Activated CD4-positive, CD25-positive, alpha-beta regulatory T cell treated with anti-CD3 and anti-CD28 coated beads, Interleukin-2, amount 50 U/mL, for 72 hours (primary cell): Measurements from ENCODE around the gene PCDHB1.
"Not testable (repeated sequence)": the region's sequence is repeated elsewhere in the genome, so short reads cannot be mapped to it uniquely, and the experiment has no call there.

ENCODE experiments used
- DNase-seq: peaks from one replicate; pipeline ENCODE4 v3.0.0; 2021

Gene PCDHB1

DNA sequence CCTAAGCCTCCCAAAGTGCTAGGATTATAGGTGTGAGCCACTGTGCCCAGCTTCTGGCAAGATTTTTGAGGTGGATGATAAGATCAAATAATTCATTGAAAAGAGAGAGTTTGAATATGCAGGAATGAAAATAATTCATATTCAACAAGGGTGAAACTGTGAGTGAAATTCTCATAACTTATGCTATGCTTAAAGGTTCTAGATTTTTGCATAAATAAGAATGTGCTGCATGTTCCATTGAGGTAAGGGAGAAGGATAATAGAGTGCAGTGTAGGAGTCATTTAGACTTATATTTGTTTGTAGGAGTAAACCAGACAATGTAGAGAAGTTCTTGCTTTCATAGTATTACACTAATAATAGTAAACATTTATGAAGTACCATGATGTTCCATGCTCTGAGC, 31.1 kb downstream of the PCDHB1 start:
- DNase-seq: no peak

DNA sequence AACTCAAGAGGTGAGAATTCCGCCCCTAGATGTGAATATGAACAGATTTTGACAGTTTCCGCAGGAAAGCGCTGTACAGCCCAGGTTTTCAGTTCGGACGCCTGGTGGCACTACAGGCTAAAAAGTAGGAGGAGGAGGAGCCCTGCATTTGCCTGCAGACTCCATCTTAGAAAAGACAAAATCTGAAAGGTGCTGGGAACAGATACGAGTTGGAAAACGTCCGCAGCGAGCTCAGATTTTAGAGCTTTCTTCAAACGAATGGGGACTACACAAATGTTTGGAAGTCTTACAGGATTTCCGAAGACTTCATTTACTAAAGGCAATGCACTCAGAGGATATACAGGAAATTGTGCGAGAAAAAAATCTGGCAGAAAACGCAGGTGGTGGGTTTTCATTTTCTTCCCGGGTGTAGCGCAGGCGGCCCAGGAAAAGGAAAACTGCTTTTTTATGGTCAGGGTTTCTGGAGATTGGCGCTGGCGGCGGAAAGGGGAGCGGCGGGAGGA, 33.4 kb downstream of the PCDHB1 start:
- DNase-seq: no peak

DNA sequence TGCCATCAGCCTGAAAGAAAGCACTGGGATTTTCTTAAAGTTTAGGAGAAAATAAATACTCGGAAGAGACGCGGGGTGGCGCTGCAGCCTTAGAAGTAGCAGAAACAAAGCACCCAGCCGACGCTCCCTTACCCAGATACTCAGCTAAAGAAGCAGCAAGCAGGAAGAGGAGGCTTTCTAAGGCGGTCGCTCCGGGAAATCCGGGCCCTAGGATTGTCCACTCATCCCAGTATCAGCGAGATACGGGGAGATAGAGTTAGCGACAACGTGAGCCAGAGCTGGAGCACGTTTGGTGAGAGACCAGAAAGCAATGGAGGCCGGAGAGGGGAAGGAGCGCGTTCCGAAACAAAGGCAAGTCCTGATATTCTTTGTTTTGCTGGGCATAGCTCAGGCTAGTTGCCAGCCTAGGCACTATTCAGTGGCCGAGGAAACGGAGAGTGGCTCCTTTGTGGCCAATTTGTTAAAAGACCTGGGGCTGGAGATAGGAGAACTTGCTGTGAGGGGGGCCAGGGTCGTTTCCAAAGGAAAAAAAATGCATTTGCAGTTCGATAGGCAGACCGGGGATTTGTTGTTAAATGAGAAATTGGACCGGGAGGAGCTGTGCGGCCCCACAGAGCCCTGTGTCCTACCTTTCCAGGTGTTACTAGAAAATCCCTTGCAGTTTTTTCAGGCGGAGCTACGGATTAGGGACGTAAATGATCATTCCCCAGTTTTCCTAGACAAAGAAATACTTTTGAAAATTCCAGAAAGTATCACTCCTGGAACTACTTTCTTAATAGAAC, 43.5 kb downstream of the PCDHB1 start, which contains the start of gene PCDHB2:
PCDHB2 (plus strand) TSS at position 135 of the 782 bp plus-strand sequence; CDS start at position 311, 176 bp downstream.
- DNase-seq: no peak

DNA sequence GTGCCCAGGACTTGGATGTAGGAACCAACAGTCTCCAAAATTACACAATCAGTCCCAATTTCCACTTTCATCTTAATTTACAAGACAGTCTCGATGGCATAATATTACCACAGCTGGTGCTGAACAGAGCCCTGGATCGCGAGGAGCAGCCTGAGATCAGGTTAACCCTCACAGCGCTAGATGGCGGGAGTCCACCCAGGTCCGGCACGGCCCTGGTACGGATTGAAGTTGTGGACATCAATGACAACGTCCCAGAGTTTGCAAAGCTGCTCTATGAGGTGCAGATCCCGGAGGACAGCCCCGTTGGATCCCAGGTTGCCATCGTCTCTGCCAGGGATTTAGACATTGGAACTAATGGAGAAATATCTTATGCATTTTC, 44.1 kb downstream of the PCDHB1 start:
- DNase-seq: no peak

DNA sequence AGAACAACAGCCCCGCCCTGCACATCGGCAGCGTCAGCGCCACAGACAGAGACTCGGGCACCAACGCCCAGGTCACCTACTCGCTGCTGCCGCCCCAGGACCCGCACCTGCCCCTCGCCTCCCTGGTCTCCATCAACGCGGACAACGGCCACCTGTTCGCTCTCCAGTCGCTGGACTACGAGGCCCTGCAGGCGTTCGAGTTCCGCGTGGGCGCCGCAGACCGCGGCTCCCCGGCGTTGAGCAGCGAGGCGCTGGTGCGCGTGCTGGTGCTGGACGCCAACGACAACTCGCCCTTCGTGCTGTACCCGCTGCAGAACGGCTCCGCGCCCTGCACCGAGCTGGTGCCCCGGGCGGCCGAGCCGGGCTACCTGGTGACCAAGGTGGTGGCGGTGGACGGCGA, 45.0 kb downstream of the PCDHB1 start:
- not testable (repeated sequence) for DNase-seq

DNA sequence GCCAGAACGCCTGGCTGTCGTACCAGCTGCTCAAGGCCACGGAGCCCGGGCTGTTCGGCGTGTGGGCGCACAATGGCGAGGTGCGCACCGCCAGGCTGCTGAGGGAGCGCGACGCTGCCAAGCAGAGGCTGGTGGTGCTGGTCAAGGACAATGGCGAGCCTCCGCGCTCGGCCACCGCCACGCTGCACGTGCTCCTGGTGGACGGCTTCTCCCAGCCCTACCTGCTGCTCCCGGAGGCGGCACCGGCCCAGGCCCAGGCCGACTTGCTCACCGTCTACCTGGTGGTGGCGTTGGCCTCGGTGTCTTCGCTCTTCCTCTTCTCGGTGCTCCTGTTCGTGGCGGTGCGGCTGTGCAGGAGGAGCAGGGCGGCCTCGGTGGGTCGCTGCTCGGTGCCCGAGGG, 45.4 kb downstream of the PCDHB1 start:
- not testable (repeated sequence) for DNase-seq

DNA sequence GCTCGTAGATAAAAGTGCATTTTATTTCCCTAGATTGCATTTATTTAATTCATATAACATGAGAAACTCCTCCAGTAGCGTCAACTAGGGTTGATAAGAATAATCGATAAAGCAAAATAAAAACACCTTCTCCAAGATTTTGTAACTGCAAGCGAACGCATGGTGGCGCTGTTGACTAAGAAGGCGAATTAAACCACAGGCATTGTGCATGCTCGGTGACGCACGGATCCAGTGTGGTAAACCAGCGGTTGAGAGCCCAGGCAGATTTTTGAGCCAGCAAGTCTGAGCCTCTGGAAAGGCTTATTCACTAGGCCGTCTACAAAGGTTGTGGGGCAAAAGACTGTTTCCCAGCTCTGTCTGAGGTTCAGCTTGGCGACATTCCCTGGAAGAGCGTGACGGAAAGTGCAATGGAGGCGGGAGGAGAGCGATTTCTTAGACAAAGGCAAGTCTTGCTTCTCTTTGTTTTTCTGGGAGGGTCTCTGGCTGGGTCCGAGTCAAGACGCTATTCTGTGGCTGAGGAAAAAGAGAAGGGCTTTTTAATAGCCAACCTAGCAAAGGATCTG, 49.1 kb downstream of the PCDHB1 start, which contains the start of gene PCDHB3:
PCDHB3 (plus strand) TSS at position 231 of the 563 bp plus-strand sequence; CDS start at position 408, 177 bp downstream.
- peak; percentile 35 for DNase-seq

DNA sequence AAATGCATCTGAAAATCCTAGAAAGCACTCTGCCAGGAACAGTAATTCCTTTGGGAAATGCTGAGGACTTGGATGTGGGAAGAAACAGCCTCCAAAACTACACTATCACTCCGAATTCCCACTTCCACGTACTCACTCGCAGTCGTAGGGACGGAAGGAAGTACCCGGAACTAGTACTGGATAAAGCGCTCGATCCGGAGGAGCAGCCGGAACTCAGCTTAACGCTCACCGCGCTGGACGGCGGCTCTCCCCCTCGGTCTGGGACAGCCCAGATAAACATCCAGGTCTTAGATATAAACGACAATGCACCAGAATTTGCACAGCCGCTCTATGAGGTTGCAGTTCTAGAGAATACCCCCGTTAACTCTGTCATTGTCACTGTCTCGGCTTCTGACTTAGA, 49.9 kb downstream of the PCDHB1 start:
- DNase-seq: no peak

DNA sequence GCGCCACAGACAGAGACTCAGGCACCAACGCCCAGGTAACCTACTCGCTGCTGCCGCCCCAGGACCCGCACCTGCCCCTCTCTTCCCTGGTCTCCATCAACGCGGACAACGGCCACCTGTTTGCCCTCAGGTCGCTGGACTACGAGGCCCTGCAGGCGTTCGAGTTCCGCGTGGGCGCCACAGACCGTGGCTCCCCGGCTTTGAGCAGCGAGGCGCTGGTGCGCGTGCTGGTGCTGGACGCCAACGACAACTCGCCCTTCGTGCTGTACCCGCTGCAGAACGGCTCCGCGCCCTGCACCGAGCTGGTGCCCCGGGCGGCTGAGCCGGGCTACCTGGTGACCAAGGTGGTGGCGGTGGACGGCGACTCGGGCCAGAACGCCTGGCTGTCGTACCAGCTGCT, 50.9 kb downstream of the PCDHB1 start:
- not testable (repeated sequence) for DNase-seq

DNA sequence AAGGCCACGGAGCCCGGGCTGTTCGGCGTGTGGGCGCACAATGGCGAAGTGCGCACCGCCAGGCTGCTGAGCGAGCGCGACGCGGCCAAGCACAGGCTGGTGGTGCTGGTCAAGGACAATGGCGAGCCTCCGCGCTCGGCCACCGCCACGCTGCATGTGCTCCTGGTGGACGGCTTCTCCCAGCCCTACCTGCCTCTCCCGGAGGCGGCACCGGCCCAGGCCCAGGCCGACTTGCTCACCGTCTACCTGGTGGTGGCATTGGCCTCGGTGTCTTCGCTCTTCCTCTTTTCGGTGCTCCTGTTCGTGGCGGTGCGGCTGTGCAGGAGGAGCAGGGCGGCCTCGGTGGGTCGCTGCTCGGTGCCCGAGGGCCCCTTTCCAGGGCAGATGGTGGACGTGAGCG, 51.3 kb downstream of the PCDHB1 start:
- DNase-seq: not testable (repeated sequence)

DNA sequence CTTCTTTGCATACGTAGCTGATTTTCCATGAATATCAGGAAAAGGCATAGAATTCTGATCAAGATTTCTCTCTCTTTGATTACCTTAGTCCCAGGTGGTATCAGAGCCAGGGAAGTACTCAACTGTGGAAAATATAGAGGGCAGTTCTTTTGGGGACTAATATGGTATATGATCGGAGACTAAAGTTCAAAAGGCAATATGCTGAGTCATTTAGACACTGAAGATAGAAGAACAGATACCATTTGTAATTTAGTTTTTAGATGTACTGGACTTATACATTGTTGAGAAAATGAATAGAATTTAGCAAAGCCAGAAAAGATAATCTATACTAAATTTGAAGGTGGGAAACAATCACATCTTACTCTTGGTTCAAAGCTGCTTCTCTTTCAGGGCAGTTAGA, 54.2 kb downstream of the PCDHB1 start:
- DNase-seq: no peak
